Neural cell (in vitro differentiated cells): ENCODE data around the gene RPS23.

Experiments
- EP300 ChIP-seq: fragments of 450-650 bp; conservative IDR thresholded peaks from 2 replicates; pipeline ENCODE4 v1.6.1; 2014; ENCODE audit warnings: antibody characterized with exemption, mild to moderate bottlenecking, moderate library complexity; ENCODE audit not compliant: poor library complexity, severe bottlenecking
- POLR2AphosphoS5 ChIP-seq: IDR thresholded peaks from 2 replicates; pipeline ENCODE4 v1.6.1; 2012
- RAD21 ChIP-seq: fragments of 450-650 bp; conservative IDR thresholded peaks from 2 replicates; pipeline ENCODE4 v1.6.1; 2014; ENCODE audit warnings: antibody characterized with exemption, mild to moderate bottlenecking, moderate library complexity
- SMC3 ChIP-seq: fragments of 450-650 bp; conservative IDR thresholded peaks from 2 replicates; pipeline ENCODE4 v1.6.1; 2014; ENCODE audit warnings: antibody characterized with exemption, mild to moderate bottlenecking, moderate library complexity; ENCODE audit not compliant: poor library complexity
- TAF1 ChIP-seq: IDR thresholded peaks from 2 replicates; pipeline ENCODE4 v1.6.1; 2012; ENCODE audit warnings: low read depth
- TF ChIP-seq, protein P1 (sequence below): fragments of 450-650 bp; IDR thresholded peaks from 2 replicates; pipeline ENCODE4 v1.5.1; 2014; ENCODE audit warnings: antibody characterized with exemption, mild to moderate bottlenecking, moderate library complexity; ENCODE audit not compliant: poor library complexity, severe bottlenecking
- TF ChIP-seq, protein P2 (sequence below): IDR thresholded peaks from 2 replicates; pipeline ENCODE4 v1.6.1; 2012; ENCODE audit warnings: borderline replicate concordance

DNA sequence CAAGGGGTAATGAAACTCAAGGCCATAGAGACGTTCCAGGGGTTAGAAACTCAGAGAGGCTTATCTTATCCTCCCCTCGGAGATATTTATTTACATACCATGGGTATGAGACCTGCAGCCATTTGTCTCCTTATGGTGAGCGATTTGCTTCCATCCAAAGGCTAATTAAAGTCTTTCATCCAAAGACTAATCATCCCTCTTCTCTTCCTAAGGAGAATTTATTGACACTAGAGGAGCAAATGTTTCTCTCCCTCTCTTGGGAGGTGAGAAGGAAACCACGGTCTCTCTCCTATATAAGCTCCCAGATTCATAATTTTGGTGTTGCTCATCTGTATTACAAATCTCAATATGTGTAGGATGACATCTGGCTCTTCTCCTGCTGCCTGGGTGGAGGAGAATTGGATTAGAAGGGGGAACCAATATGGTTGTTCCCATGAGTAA, 31.0 kb upstream of the RPS23 start:
- TF ChIP-seq, protein P1, sequence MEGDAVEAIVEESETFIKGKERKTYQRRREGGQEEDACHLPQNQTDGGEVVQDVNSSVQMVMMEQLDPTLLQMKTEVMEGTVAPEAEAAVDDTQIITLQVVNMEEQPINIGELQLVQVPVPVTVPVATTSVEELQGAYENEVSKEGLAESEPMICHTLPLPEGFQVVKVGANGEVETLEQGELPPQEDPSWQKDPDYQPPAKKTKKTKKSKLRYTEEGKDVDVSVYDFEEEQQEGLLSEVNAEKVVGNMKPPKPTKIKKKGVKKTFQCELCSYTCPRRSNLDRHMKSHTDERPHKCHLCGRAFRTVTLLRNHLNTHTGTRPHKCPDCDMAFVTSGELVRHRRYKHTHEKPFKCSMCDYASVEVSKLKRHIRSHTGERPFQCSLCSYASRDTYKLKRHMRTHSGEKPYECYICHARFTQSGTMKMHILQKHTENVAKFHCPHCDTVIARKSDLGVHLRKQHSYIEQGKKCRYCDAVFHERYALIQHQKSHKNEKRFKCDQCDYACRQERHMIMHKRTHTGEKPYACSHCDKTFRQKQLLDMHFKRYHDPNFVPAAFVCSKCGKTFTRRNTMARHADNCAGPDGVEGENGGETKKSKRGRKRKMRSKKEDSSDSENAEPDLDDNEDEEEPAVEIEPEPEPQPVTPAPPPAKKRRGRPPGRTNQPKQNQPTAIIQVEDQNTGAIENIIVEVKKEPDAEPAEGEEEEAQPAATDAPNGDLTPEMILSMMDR: no peak
- TF ChIP-seq, protein P2, sequence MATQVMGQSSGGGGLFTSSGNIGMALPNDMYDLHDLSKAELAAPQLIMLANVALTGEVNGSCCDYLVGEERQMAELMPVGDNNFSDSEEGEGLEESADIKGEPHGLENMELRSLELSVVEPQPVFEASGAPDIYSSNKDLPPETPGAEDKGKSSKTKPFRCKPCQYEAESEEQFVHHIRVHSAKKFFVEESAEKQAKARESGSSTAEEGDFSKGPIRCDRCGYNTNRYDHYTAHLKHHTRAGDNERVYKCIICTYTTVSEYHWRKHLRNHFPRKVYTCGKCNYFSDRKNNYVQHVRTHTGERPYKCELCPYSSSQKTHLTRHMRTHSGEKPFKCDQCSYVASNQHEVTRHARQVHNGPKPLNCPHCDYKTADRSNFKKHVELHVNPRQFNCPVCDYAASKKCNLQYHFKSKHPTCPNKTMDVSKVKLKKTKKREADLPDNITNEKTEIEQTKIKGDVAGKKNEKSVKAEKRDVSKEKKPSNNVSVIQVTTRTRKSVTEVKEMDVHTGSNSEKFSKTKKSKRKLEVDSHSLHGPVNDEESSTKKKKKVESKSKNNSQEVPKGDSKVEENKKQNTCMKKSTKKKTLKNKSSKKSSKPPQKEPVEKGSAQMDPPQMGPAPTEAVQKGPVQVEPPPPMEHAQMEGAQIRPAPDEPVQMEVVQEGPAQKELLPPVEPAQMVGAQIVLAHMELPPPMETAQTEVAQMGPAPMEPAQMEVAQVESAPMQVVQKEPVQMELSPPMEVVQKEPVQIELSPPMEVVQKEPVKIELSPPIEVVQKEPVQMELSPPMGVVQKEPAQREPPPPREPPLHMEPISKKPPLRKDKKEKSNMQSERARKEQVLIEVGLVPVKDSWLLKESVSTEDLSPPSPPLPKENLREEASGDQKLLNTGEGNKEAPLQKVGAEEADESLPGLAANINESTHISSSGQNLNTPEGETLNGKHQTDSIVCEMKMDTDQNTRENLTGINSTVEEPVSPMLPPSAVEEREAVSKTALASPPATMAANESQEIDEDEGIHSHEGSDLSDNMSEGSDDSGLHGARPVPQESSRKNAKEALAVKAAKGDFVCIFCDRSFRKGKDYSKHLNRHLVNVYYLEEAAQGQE: no peak
- TF ChIP-seq SMC3 (no peak), EP300 (no peak), TAF1 (no peak), POLR2AphosphoS5 (no peak), RAD21 (no peak)
